WTC11 (cell line): ENCODE data around the gene RADX. TPM values are rescaled to one million over a fixed set of nuclear protein-coding genes. Genes with fewer than 3 reads are reported as not detected.

Source experiments
- ATAC-seq: fragments of 200-7000 bp; cut with Tn5 transposase; 2 replicates; pipeline ENCODE4 v1.10.0; 2021; ENCODE audit warnings: mild to moderate bottlenecking, moderate library complexity
- CTCF ChIA-PET: fragments of 300-600 bp; sonication (Branson Sonifier 250); formaldehyde crosslinking; loops from one replicate; lab custom pipeline; 2021; ENCODE audit warnings: antibody characterized with exemption; lab: Charles Lee
- POLR2A ChIA-PET: fragments of 350-600 bp; sonication (Branson Sonifier 250); formaldehyde crosslinking; loops from one replicate; lab custom pipeline; 2021; ENCODE audit warnings: antibody characterized with exemption; lab: Charles Lee
- DNase-seq: peaks from one replicate; pipeline ENCODE4 v3.0.0; 2021; ENCODE audit warnings: low spot score
- H3K27ac Mint-ChIP-seq: 2 replicates; pipeline ENCODE4 v1.8.0; 2021; ENCODE audit warnings: mixed read lengths
- H3K27me3 Mint-ChIP-seq: 2 replicates; pipeline ENCODE4 v1.8.0; 2021; ENCODE audit warnings: low read depth, mild to moderate bottlenecking, moderate library complexity, mixed read lengths
- H3K36me3 Mint-ChIP-seq: 2 replicates; pipeline ENCODE4 v1.8.0; 2021; ENCODE audit warnings: mixed read lengths
- H3K4me1 Mint-ChIP-seq: 2 replicates; pipeline ENCODE4 v1.8.0; 2022; ENCODE audit warnings: mixed read lengths
- H3K4me3 Mint-ChIP-seq: 2 replicates; pipeline ENCODE4 v1.8.0; 2021; ENCODE audit warnings: mild to moderate bottlenecking, moderate library complexity, mixed read lengths
- H3K9me3 Mint-ChIP-seq: 2 replicates; pipeline ENCODE4 v1.8.0; 2021; ENCODE audit warnings: mixed read lengths
- E2F5 ChIP-seq: sonication (generic); formaldehyde crosslinking; IDR thresholded peaks from 2 replicates; pipeline ENCODE4 v1.8.1; 2022; ENCODE audit warnings: mild to moderate bottlenecking, moderate library complexity, missing genetic modification reagents
- EMX1 ChIP-seq: fragments of 250-450 bp; sonication (Bioruptor Pico); IDR thresholded peaks from 2 replicates; pipeline ENCODE4 v1.8.0; 2021; ENCODE audit warnings: mild to moderate bottlenecking
- ESRRA ChIP-seq: sonication (generic); formaldehyde crosslinking; IDR thresholded peaks from 2 replicates; pipeline ENCODE4 v1.8.1; 2022; ENCODE audit warnings: mild to moderate bottlenecking, missing genetic modification reagents, borderline replicate concordance
- GABPB1 ChIP-seq: sonication (generic); formaldehyde crosslinking; IDR thresholded peaks from 2 replicates; pipeline ENCODE4 v1.8.1; 2023; ENCODE audit warnings: mild to moderate bottlenecking, missing genetic modification reagents
- IRF2 ChIP-seq: sonication (generic); formaldehyde crosslinking; IDR thresholded peaks from 2 replicates; pipeline ENCODE4 v1.8.0; 2022; ENCODE audit warnings: low read depth, missing genetic modification reagents, borderline replicate concordance
- KAT7 ChIP-seq: sonication (generic); formaldehyde crosslinking; IDR thresholded peaks from 2 replicates; pipeline ENCODE4 v1.8.1; 2023; ENCODE audit warnings: missing genetic modification reagents, mild to moderate bottlenecking, borderline replicate concordance
- MXD4 ChIP-seq: fragments of 250-450 bp; sonication (Bioruptor Pico); IDR thresholded peaks from 2 replicates; pipeline ENCODE4 v1.8.0; 2021; ENCODE audit warnings: mild to moderate bottlenecking, moderate library complexity, borderline replicate concordance
- NR2C2 ChIP-seq: sonication (generic); formaldehyde crosslinking; IDR thresholded peaks from 2 replicates; pipeline ENCODE4 v1.8.0; 2022; ENCODE audit warnings: mild to moderate bottlenecking, missing genetic modification reagents
- OVOL2 ChIP-seq: fragments of 250-450 bp; sonication (Bioruptor Pico); IDR thresholded peaks from 2 replicates; pipeline ENCODE4 v1.9.0; 2021; ENCODE audit warnings: mild to moderate bottlenecking, borderline replicate concordance
- PRRX2 ChIP-seq: fragments of 250-450 bp; sonication (Bioruptor Pico); IDR thresholded peaks from 2 replicates; pipeline ENCODE4 v1.8.0; 2021; ENCODE audit warnings: mild to moderate bottlenecking
- RORB ChIP-seq: fragments of 250-450 bp; sonication (Bioruptor Pico); IDR thresholded peaks from 2 replicates; pipeline ENCODE4 v1.9.0; 2021; ENCODE audit warnings: mild to moderate bottlenecking
- SMAD4 ChIP-seq: sonication (generic); formaldehyde crosslinking; IDR thresholded peaks from 2 replicates; pipeline ENCODE4 v1.8.0; 2022; ENCODE audit warnings: mild to moderate bottlenecking, missing genetic modification reagents
- TEAD4 ChIP-seq: sonication (generic); formaldehyde crosslinking; IDR thresholded peaks from 2 replicates; pipeline ENCODE4 v1.8.0; 2022; ENCODE audit warnings: mild to moderate bottlenecking, missing genetic modification reagents
- USF2 ChIP-seq: sonication (generic); formaldehyde crosslinking; IDR thresholded peaks from 2 replicates; pipeline ENCODE4 v1.8.1; 2023; ENCODE audit warnings: mild to moderate bottlenecking, missing genetic modification reagents, moderate library complexity
- ZNF232 ChIP-seq: sonication (generic); formaldehyde crosslinking; IDR thresholded peaks from 2 replicates; pipeline ENCODE4 v1.8.0; 2022; ENCODE audit warnings: mild to moderate bottlenecking, missing genetic modification reagents
- ZNF263 ChIP-seq: sonication (generic); formaldehyde crosslinking; IDR thresholded peaks from 2 replicates; pipeline ENCODE4 v1.8.1; 2022; ENCODE audit warnings: low read depth, mild to moderate bottlenecking, moderate library complexity, missing genetic modification reagents
- ZNF317 ChIP-seq: sonication (generic); formaldehyde crosslinking; IDR thresholded peaks from 2 replicates; pipeline ENCODE4 v1.8.1; 2023; ENCODE audit warnings: low read depth, mild to moderate bottlenecking, moderate library complexity, missing genetic modification reagents, borderline replicate concordance
- ZNF532 ChIP-seq: fragments of 250-450 bp; sonication (Bioruptor Pico); IDR thresholded peaks from 2 replicates; pipeline ENCODE4 v1.9.0; 2021; ENCODE audit warnings: mild to moderate bottlenecking, borderline replicate concordance
- ZNF671 ChIP-seq: fragments of 250-450 bp; sonication (Bioruptor Pico); IDR thresholded peaks from 2 replicates; pipeline ENCODE4 v1.8.0; 2021; ENCODE audit warnings: mild to moderate bottlenecking
- total RNA-seq: library from RNA; stranded (reverse); gene quantifications from 3 replicates; pipeline ENCODE4 v1.2.3, GENCODE V29; 2021

RADX gene
- total RNA-seq, 1 experiment from 2014 or later: 4.4 TPM

- CTCF ChIA-PET: no interaction called here
- Mint-ChIP-seq H3K4me3 (no peak overlapping the region), H3K4me1 (peaks cover 3% of the 10 kb centered on the region; the same call in 1 of the 2 replicates), H3K9me3 (no peaks in the 10 kb centered on the region), H3K27ac (no peak overlapping the region), H3K36me3 (no peaks in the 10 kb centered on the region), H3K27me3 (no peaks in the 10 kb centered on the region)
- POLR2A ChIA-PET: no interaction called here
- ATAC-seq (no peak), DNase-seq (no peak)
- TF ChIP-seq SMAD4 (CRISPR knock-in tag): no peak
Observed at GRCh38 chrX:106702636-106703035, 90.9 kb downstream of the RADX start.

GRCh38 chrX:106706466-106706865 is 94.7 kb downstream of the RADX start:
- H3K27me3 Mint-ChIP-seq: no peaks in the 10 kb centered on the region
- CTCF ChIA-PET: no interaction called here
- POLR2A ChIA-PET: no interaction called here
- H3K9me3 Mint-ChIP-seq: no peaks in the 10 kb centered on the region
- TF ChIP-seq ZNF671 (CRISPR knock-in tag): no peak
- TF ChIP-seq MXD4: no peak
- no peak for TF ChIP-seq ZNF532 (CRISPR knock-in tag)
- no peak for TF ChIP-seq ZNF263
- DNase-seq (no peak), ATAC-seq (no peak)
- H3K27ac Mint-ChIP-seq: no peak overlapping the region
- H3K4me1 Mint-ChIP-seq: no peaks in the 10 kb centered on the region
- no peaks in the 10 kb centered on the region for H3K36me3 Mint-ChIP-seq
- H3K4me3 Mint-ChIP-seq: no peak overlapping the region

GRCh38 chrX:106707771-106708454 is 96.1 kb downstream of the RADX start:
- ATAC-seq (no peak), DNase-seq (no peak)
- H3K4me3 Mint-ChIP-seq: no peak overlapping the region
- H3K9me3 Mint-ChIP-seq: no peaks in the 10 kb centered on the region
- CTCF ChIA-PET: no interaction called here
- no peak overlapping the region for H3K27ac Mint-ChIP-seq
- H3K36me3 Mint-ChIP-seq: no peaks in the 10 kb centered on the region
- no peak for TF ChIP-seq GABPB1 (CRISPR knock-in tag)
- no peak for TF ChIP-seq PRRX2 (CRISPR knock-in tag)
- TF ChIP-seq ESRRA (CRISPR knock-in tag): no peak
- TF ChIP-seq OVOL2 (CRISPR knock-in tag): no peak
- no peak for TF ChIP-seq NR2C2 (CRISPR knock-in tag)
- TF ChIP-seq ZNF317 (CRISPR knock-in tag): no peak
- TF ChIP-seq ZNF232 (CRISPR knock-in tag): no peak
- TF ChIP-seq TEAD4 (CRISPR knock-in tag): no peak
- TF ChIP-seq USF2 (CRISPR knock-in tag): no peak
- TF ChIP-seq EMX1 (CRISPR knock-in tag): no peak
- no peak for TF ChIP-seq IRF2 (CRISPR knock-in tag)
- no peak for TF ChIP-seq KAT7 (CRISPR knock-in tag)
- no peak for TF ChIP-seq E2F5 (CRISPR knock-in tag)
- no peak for TF ChIP-seq RORB (CRISPR knock-in tag)
- TF ChIP-seq, all 79 proteins: peak for 0
- no peaks in the 10 kb centered on the region for H3K4me1 Mint-ChIP-seq
- POLR2A ChIA-PET: no interaction called here
- H3K27me3 Mint-ChIP-seq: no peaks in the 10 kb centered on the region
